ENCODE results near the gene IRAG1.

IRAG1 gene

GRCh38 chr11:10646005-10646404 is 47.5 kb downstream of the IRAG1 start:
- no peak for DNase-seq (ENCODE audit: low spot score)

- no peak for DNase-seq (ENCODE audit: low spot score)
Observed at GRCh38 chr11:10645212-10645795, 48.3 kb downstream of the IRAG1 start.

Measured in D341Med (cell line).